NCI-H146 treated with DMSO at 0.1 percent for 48 hours (cell line): ENCODE results near the gene MYH14.

Experiments used
- DNase-seq: peaks from one replicate; lab custom pipeline; 2025; ENCODE audit not compliant: unreplicated experiment; lab: John Stamatoyannopoulos, UW

The MYH14 gene

GRCh38 chr19:50358483-50359327, 155.3 kb downstream of the MYH14 start:
- DNase-seq, result no peak

DNA sequence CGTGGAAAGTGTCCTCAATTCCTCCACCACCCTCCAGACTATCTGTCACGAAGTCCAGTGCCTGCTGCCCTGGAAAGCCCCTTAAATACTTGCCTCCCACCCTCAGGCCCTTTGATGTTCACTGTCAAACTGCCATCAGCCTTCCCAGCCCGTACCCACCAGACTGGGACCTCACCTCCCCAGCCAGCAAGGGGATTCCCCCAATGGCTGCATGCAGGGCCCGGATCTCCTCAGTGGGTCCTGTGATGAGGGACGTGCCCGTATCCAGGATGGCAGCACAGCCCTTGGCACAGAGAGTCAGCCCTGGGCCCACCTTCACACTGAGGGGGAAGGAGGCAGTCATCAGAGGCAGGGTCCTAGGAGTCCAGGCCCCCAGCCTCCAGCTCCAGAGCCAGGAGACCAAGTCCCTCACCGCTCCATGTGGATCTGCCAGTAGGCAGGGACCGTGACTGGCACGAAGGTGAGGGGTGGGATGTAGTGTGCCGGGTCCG, 156.0 kb downstream of the MYH14 start:
- DNase-seq, result no peak
